Upper lobe of left lung (tissue), 6 donors: ENCODE data around the gene PFDN1. TPM values are rescaled to one million over a fixed set of nuclear protein-coding genes. Genes with fewer than 3 reads are reported as not detected.

Experiments used
- ATAC-seq, 2 donors: fragments of 200-7000 bp; cut with Tn5 transposase; one replicate each; pipeline ENCODE4 v1.9.1; 2022; ENCODE audit warnings: mild to moderate bottlenecking in 2 of 2, moderate library complexity in 2 of 2; ENCODE audit not compliant: low FRiP score in 2 of 2
- DNase-seq, 2 donors: peaks; one replicate each; pipeline ENCODE4 v3.0.0-alpha.2; 2019 to 2020
- H3K27ac ChIP-seq, 4 donors: fragments of 200-600 bp; sonication (generic); one replicate each; pipeline ENCODE4 v1.5.1; 2016 to 2019
- H3K27me3 ChIP-seq, 4 donors: fragments of 200-600 bp; sonication (generic); one replicate each; pipeline ENCODE4 v1.5.1; 2017 to 2019
- H3K36me3 ChIP-seq, 4 donors: fragments of 200-600 bp; sonication (generic); one replicate each; pipeline ENCODE4 v1.5.1; 2016 to 2019
- H3K4me1 ChIP-seq, 4 donors: fragments of 200-600 bp; sonication (generic); one replicate each; pipeline ENCODE4 v1.5.1; 2018 to 2019
- H3K4me3 ChIP-seq, 4 donors: fragments of 200-600 bp; sonication (generic); one replicate each; pipeline ENCODE4 v1.5.1; 2017 to 2019; ENCODE audit warnings: mild to moderate bottlenecking in 2 of 4, moderate library complexity in 1 of 4
- H3K9me3 ChIP-seq, 4 donors: fragments of 200-600 bp; sonication (generic); one replicate each; pipeline ENCODE4 v1.5.1; 2018 to 2019
- CTCF ChIP-seq, 6 experiments: fragments of 450-650 bp in 4 of 6; fragments of 200-600 bp in 2 of 6; sonication (generic) in 2 of 6; IDR thresholded peaks; one replicate each; pipeline ENCODE4 v1.5.1; 2016 to 2019; ENCODE audit warnings: antibody characterized with exemption in 6 of 6
- EP300 ChIP-seq, 4 donors: sonication (generic); formaldehyde crosslinking; IDR thresholded peaks; one replicate each; pipeline ENCODE4 v1.5.1; 2017; ENCODE audit warnings: antibody characterized with exemption in 4 of 4, control low read depth in 2 of 4
- POLR2A ChIP-seq, 4 donors: fragments of 450-650 bp; IDR thresholded peaks; one replicate each; pipeline ENCODE4 v1.5.1; 2016 to 2017; ENCODE audit warnings: antibody characterized with exemption in 4 of 4, mild to moderate bottlenecking in 2 of 4
- POLR2AphosphoS5 ChIP-seq, 2 donors: sonication (generic); formaldehyde crosslinking; IDR thresholded peaks; one replicate each; pipeline ENCODE4 v1.5.1; 2017; ENCODE audit warnings: antibody characterized with exemption in 2 of 2
- WGBS, 2 donors: methylation state at CpG; one replicate each; pipeline ENCODE4 v1.1.5; 2017 to 2018; 5-methylcytosine and 5-hydroxymethylcytosine counted together
- total RNA-seq, 6 donors: library from RNA; depleted of rRNA in 4 of 6; stranded (reverse); fragments of >200 nt in 4 of 6; gene quantifications; one replicate each; pipeline versions ENCODE4 v1.1.0 to v1.2.1, GENCODE V29; 2016 to 2021
- donor health status: DM: no; HTN: no; CAD: no; lungs with moderate emphysema.
- donor health status: DM: no; HTN: yes; CAD: no; lungs with severe emphysema.

Gene PFDN1
- total RNA-seq, 6 donors from 2014 or later, result 44.7 to 128 (median 87.7) TPM

- no peaks in the 10 kb centered on the region for H3K27me3 ChIP-seq
- H3K4me3 ChIP-seq, result no peak overlapping the region
- peak overlapping the region in 1 of 4 donors; percentile 35 for H3K27ac ChIP-seq
- ATAC-seq (peak; percentile 6 to 16), DNase-seq (no peak)
- H3K36me3 ChIP-seq, result no peaks in the 10 kb centered on the region
- 60 to 81% methylated on average over 7 of the region's 7 CpGs for WGBS, 2 donors
- H3K9me3 ChIP-seq, result no peaks in the 10 kb centered on the region
- H3K4me1 ChIP-seq, result peaks cover 0 to 14% (median 8%) of the 10 kb centered on the region in 4 donors
- TF ChIP-seq POLR2A (IDR thresholded peaks at IDR 0.05) (no peak), CTCF (IDR thresholded peaks at IDR 0.05) (no peak), POLR2AphosphoS5 (IDR thresholded peaks at IDR 0.05) (no peak), EP300 (IDR thresholded peaks at IDR 0.05) (no peak)
Observed at GRCh38 chr5:140228364-140228837, 74.5 kb downstream of the PFDN1 start.

- Histone ChIP-seq H3K4me1 (peaks cover 6 to 23% (median 15%) of the 10 kb centered on the region in 4 donors), H3K9me3 (no peaks in the 10 kb centered on the region), H3K27me3 (no peaks in the 10 kb centered on the region), H3K4me3 (no peak overlapping the region), H3K27ac (no peak overlapping the region), H3K36me3 (no peaks in the 10 kb centered on the region)
- 89 to 94% methylated on average over 2 of the region's 2 CpGs for WGBS, 2 donors
- ATAC-seq (no peak), DNase-seq (no peak)
- TF ChIP-seq POLR2A (IDR thresholded peaks at IDR 0.05) (no peak), POLR2AphosphoS5 (IDR thresholded peaks at IDR 0.05) (no peak), CTCF (IDR thresholded peaks at IDR 0.05) (no peak), EP300 (IDR thresholded peaks at IDR 0.05) (no peak)
Observed at GRCh38 chr5:140227046-140227445, 75.9 kb downstream of the PFDN1 start.

- no peaks in the 10 kb centered on the region for H3K9me3 ChIP-seq
- no peak for DNase-seq
- H3K4me1 ChIP-seq, result peaks cover 21 to 39% (median 27%) of the 10 kb centered on the region in 4 donors
- no peak for ATAC-seq
- H3K36me3 ChIP-seq, result no peaks in the 10 kb centered on the region
- H3K27me3 ChIP-seq, result no peaks in the 10 kb centered on the region
- no peak overlapping the region for H3K27ac ChIP-seq
- WGBS, 2 donors, result 48 to 55% methylated on average over 3 of the region's 3 CpGs
- H3K4me3 ChIP-seq, result no peak overlapping the region
- TF ChIP-seq POLR2A (IDR thresholded peaks at IDR 0.05) (no peak), POLR2AphosphoS5 (IDR thresholded peaks at IDR 0.05) (no peak), CTCF (IDR thresholded peaks at IDR 0.05) (no peak), EP300 (IDR thresholded peaks at IDR 0.05) (no peak)
Observed at GRCh38 chr5:140225396-140225795, 77.5 kb downstream of the PFDN1 start.

- ATAC-seq (no peak), DNase-seq (no peak)
- Histone ChIP-seq H3K9me3 (no peaks in the 10 kb centered on the region), H3K4me1 (peaks cover 28 to 47% (median 34%) of the 10 kb centered on the region in 4 donors), H3K4me3 (no peak overlapping the region), H3K27ac (no peak overlapping the region), H3K36me3 (no peaks in the 10 kb centered on the region), H3K27me3 (no peaks in the 10 kb centered on the region)
- no peak for TF ChIP-seq POLR2A (IDR thresholded peaks at IDR 0.05)
- no peak for TF ChIP-seq EP300 (IDR thresholded peaks at IDR 0.05)
- no peak for TF ChIP-seq CTCF (IDR thresholded peaks at IDR 0.05)
- 86 to 98% methylated on average over 1 to 3 of the region's 3 CpGs for WGBS, 2 donors
Observed at GRCh38 chr5:140224658-140225057, 78.2 kb downstream of the PFDN1 start.

GRCh38 chr5:140223567-140223966 is 79.3 kb downstream of the PFDN1 start:
- H3K4me3 ChIP-seq, result no peak overlapping the region
- ATAC-seq, result no peak
- peak overlapping the region in 1 of 4 donors; percentile 4 for H3K27ac ChIP-seq
- H3K36me3 ChIP-seq, result no peaks in the 10 kb centered on the region
- peaks cover 39 to 55% (median 42%) of the 10 kb centered on the region in 4 donors for H3K4me1 ChIP-seq
- WGBS, 2 donors, result 73 to 89% methylated on average over 3 of the region's 3 CpGs
- H3K27me3 ChIP-seq, result no peaks in the 10 kb centered on the region
- no peak for DNase-seq
- H3K9me3 ChIP-seq, result no peaks in the 10 kb centered on the region
- TF ChIP-seq CTCF (IDR thresholded peaks at IDR 0.05) (no peak), POLR2A (IDR thresholded peaks at IDR 0.05) (no peak), POLR2AphosphoS5 (IDR thresholded peaks at IDR 0.05) (no peak), EP300 (IDR thresholded peaks at IDR 0.05) (no peak)
